ENCODE results near the gene ELOB.

Gene ELOB

GRCh38 chr16:2810651-2811050 is 33.6 kb upstream of the ELOB start:
- DNase-seq (ENCODE audit: low read depth, low spot score) = no peak

- no peak for DNase-seq (ENCODE audit: low read depth, low spot score)
These were observed 32.2 kb upstream of the ELOB start for GRCh38 chr16:2809149-2809760.

- no peak for DNase-seq (ENCODE audit: low read depth, low spot score)
These were observed 31.1 kb upstream of the ELOB start for GRCh38 chr16:2808181-2808580.

GRCh38 chr16:2806286-2806685 is 29.2 kb upstream of the ELOB start:
- DNase-seq (ENCODE audit: low read depth, low spot score) = no peak

- no peak for DNase-seq (ENCODE audit: low read depth, low spot score)
These were observed 27.6 kb upstream of the ELOB start for GRCh38 chr16:2804728-2805127.

GRCh38 chr16:2803545-2804195 is 26.6 kb upstream of the ELOB start:
- no peak for DNase-seq (ENCODE audit: low read depth, low spot score)

GRCh38 chr16:2799859-2800226 is 22.8 kb upstream of the ELOB start:
- DNase-seq (ENCODE audit: low read depth, low spot score) = no peak

- no peak for DNase-seq (ENCODE audit: low read depth, low spot score)
These were observed 22.3 kb upstream of the ELOB start for GRCh38 chr16:2799205-2799858.

GRCh38 chr16:2798723-2799204 is 21.7 kb upstream of the ELOB start:
- DNase-seq (ENCODE audit: low read depth, low spot score) = no peak

- no peak for DNase-seq (ENCODE audit: low read depth, low spot score)
These were observed 18.5 kb upstream of the ELOB start for GRCh38 chr16:2795395-2796143.

- no peak for DNase-seq (ENCODE audit: low read depth, low spot score)
These were observed 15.9 kb upstream of the ELOB start for GRCh38 chr16:2792940-2793339.

GRCh38 chr16:2791174-2791573 is 14.1 kb upstream of the ELOB start:
- no peak for DNase-seq (ENCODE audit: low read depth, low spot score)

GRCh38 chr16:2790631-2791030 is 13.6 kb upstream of the ELOB start:
- no peak for DNase-seq (ENCODE audit: low read depth, low spot score)

- no peak for DNase-seq (ENCODE audit: low read depth, low spot score)
These were observed 10.9 kb upstream of the ELOB start for GRCh38 chr16:2787961-2788360.

GRCh38 chr16:2787406-2787805 is 10.3 kb upstream of the ELOB start, which contains the start of gene PRSS33:
Gene PRSS33, minus strand, starts transcription at chr16:2787560. Its CDS starts 1,013 bp downstream, at chr16:2786547.
- DNase-seq (ENCODE audit: low read depth, low spot score) = no peak

- DNase-seq (ENCODE audit: low read depth, low spot score) = no peak
These were observed 9.7 kb upstream of the ELOB start for GRCh38 chr16:2786826-2787151.

- no peak for DNase-seq (ENCODE audit: low read depth, low spot score)
These were observed 9.2 kb upstream of the ELOB start for GRCh38 chr16:2786061-2786825.

GRCh38 chr16:2785101-2785991 is 8.3 kb upstream of the ELOB start:
- DNase-seq (ENCODE audit: low read depth, low spot score) = no peak

- DNase-seq (ENCODE audit: low read depth, low spot score) = no peak
These were observed 7.4 kb upstream of the ELOB start for GRCh38 chr16:2784358-2785100.

Data from iPS DF 19.7 (cell line).